Measurements from ENCODE around the gene SRMS.
"Not testable (repeated sequence)": the region's sequence is repeated elsewhere in the genome, so short reads cannot be mapped to it uniquely, and the experiment has no call there.

SRMS gene

GRCh38 chr20:63522091-63522868 lies 25.3 kb downstream of the SRMS start:
- no peak for DNase-seq (ENCODE audit: low spot score)

GRCh38 chr20:63521602-63522001 lies 25.9 kb downstream of the SRMS start:
- DNase-seq (ENCODE audit: low spot score), result peak; percentile 72

- peak; percentile 87 for DNase-seq (ENCODE audit: low spot score)
Measured at GRCh38 chr20:63520934-63521601, 26.5 kb downstream of the SRMS start.

- peak; percentile 98 for DNase-seq (ENCODE audit: low spot score)
Measured at GRCh38 chr20:63520504-63520933, 27.0 kb downstream of the SRMS start, which contains the start of gene PPDPF. PPDPF (plus strand) TSS chr20:63520765; CDS start chr20:63521309, 544 bp downstream.

- DNase-seq (ENCODE audit: low spot score), result peak; percentile 84
Measured at GRCh38 chr20:63519668-63520503, 27.7 kb downstream of the SRMS start.

- peak; percentile 37 for DNase-seq (ENCODE audit: low spot score)
Measured at GRCh38 chr20:63518946-63519667, 28.4 kb downstream of the SRMS start.

GRCh38 chr20:63518351-63518861 lies 29.1 kb downstream of the SRMS start:
- peak; percentile 62 for DNase-seq (ENCODE audit: low spot score)

- peak; percentile 5 for DNase-seq (ENCODE audit: low spot score)
Measured at GRCh38 chr20:63517376-63518309, 29.9 kb downstream of the SRMS start.

GRCh38 chr20:63514520-63514919 lies 33.0 kb downstream of the SRMS start:
- DNase-seq (ENCODE audit: low spot score), result not testable (repeated sequence)

GRCh38 chr20:63513207-63513606 lies 34.3 kb downstream of the SRMS start:
- DNase-seq (ENCODE audit: low spot score), result no peak

GRCh38 chr20:63509088-63509564 lies 38.4 kb downstream of the SRMS start:
- no peak for DNase-seq (ENCODE audit: low spot score)

- DNase-seq (ENCODE audit: low spot score), result no peak
Measured at GRCh38 chr20:63508072-63508768, 39.3 kb downstream of the SRMS start.

- DNase-seq (ENCODE audit: low spot score), result no peak
Measured at GRCh38 chr20:63507083-63507743, 40.3 kb downstream of the SRMS start.

GRCh38 chr20:63505723-63506122 lies 41.8 kb downstream of the SRMS start:
- no peak for DNase-seq (ENCODE audit: low spot score)

- DNase-seq (ENCODE audit: low spot score), result no peak
Measured at GRCh38 chr20:63505281-63505680, 42.3 kb downstream of the SRMS start.

GRCh38 chr20:63504642-63505041 lies 42.9 kb downstream of the SRMS start:
- no peak for DNase-seq (ENCODE audit: low spot score)

GRCh38 chr20:63503524-63503923 lies 44.0 kb downstream of the SRMS start:
- DNase-seq (ENCODE audit: low spot score), result peak; percentile 6

- DNase-seq (ENCODE audit: low spot score), result peak; percentile 30
Measured at GRCh38 chr20:63502671-63503172, 44.8 kb downstream of the SRMS start.
